GM19324 (cell line): ENCODE results near the gene TAF12.
A peak's percentile ranks its signal among the peaks of the same experiment; 100 is the strongest.
"Not testable (repeated sequence)": the region's sequence is repeated elsewhere in the genome, so short reads cannot be mapped to it uniquely, and the experiment has no call there.

Source experiments
- ATAC-seq: cut with Tn5 transposase; IDR thresholded peaks from one replicate; pipeline ENCODE4 v1.9.1; 2021; ENCODE audit warnings: mild to moderate bottlenecking, moderate library complexity; ENCODE audit not compliant: unreplicated experiment, low FRiP score

Gene TAF12

GRCh38 chr1:28642847-28643635 lies at the start of gene TAF12:
TSS of gene TAF12 (minus strand) at chr1:28643067. CDS start at chr1:28622081, 20,986 bp downstream.
- ATAC-seq: peak; percentile 81

- not testable (repeated sequence) for ATAC-seq
Observed at GRCh38 chr1:28691627-28692026, 48.8 kb upstream of the TAF12 start.

GRCh38 chr1:28684937-28685336 lies 42.1 kb upstream of the TAF12 start:
- no peak for ATAC-seq

- ATAC-seq: no peak
Observed at GRCh38 chr1:28682840-28683239, 40.0 kb upstream of the TAF12 start.

GRCh38 chr1:28680151-28680550 lies 37.3 kb upstream of the TAF12 start:
- no peak for ATAC-seq

GRCh38 chr1:28675924-28676257 lies 33.0 kb upstream of the TAF12 start:
- ATAC-seq: no peak

- not testable (repeated sequence) for ATAC-seq
Observed at GRCh38 chr1:28672971-28673370, 30.1 kb upstream of the TAF12 start.

- ATAC-seq: no peak
Observed at GRCh38 chr1:28671254-28671780, 28.4 kb upstream of the TAF12 start.

GRCh38 chr1:28668956-28669723 lies 26.3 kb upstream of the TAF12 start:
- ATAC-seq: peak; percentile 80

- peak; percentile 86 for ATAC-seq
Observed at GRCh38 chr1:28668191-28668955, 25.5 kb upstream of the TAF12 start, which contains the start of gene GMEB1. TSS of gene GMEB1 (plus strand) at chr1:28668784. CDS start at chr1:28683613, 14,829 bp downstream.

GRCh38 chr1:28666806-28667205 lies 23.9 kb upstream of the TAF12 start:
- ATAC-seq: no peak

GRCh38 chr1:28663871-28664470 lies 21.1 kb upstream of the TAF12 start:
- ATAC-seq: no peak

- no peak for ATAC-seq
Observed at GRCh38 chr1:28656335-28656734, 13.5 kb upstream of the TAF12 start.

- ATAC-seq: not testable (repeated sequence)
Observed at GRCh38 chr1:28655448-28656311, 12.8 kb upstream of the TAF12 start.

- not testable (repeated sequence) for ATAC-seq
Observed at GRCh38 chr1:28653870-28654269, 11.0 kb upstream of the TAF12 start.

GRCh38 chr1:28653063-28653462 lies 10.2 kb upstream of the TAF12 start:
- not testable (repeated sequence) for ATAC-seq

GRCh38 chr1:28648474-28649198 lies 5.8 kb upstream of the TAF12 start, which contains the start of gene RNU11:
TSS of gene RNU11 (plus strand) at chr1:28648600.
- peak; percentile 69 for ATAC-seq

GRCh38 chr1:28648008-28648473 lies 5.2 kb upstream of the TAF12 start:
- peak; percentile 83 for ATAC-seq
